Measurements from ENCODE around the gene CALML4.

GRCh38 chr15:68229386-68230156 is 24.4 kb upstream of the CALML4 start, which contains the start of gene CLN6:
- TF ChIP-seq CTCF (IDR thresholded peaks at IDR 0.05) (peak in 2 of 4 experiments; percentile 6 to 16), POLR2A (IDR thresholded peaks at IDR 0.05) (peak; percentile 36), POLR2AphosphoS5 (IDR thresholded peaks at IDR 0.05) (peak; percentile 19)

Data from prostate gland (tissue), 2 donors.